Chondrocyte (in vitro differentiated cells): ENCODE data around the gene DACT3. TPM values are rescaled to one million over a fixed set of nuclear protein-coding genes. Genes with fewer than 3 reads are reported as not detected.

Experiments
- DNase-seq: peaks from one replicate; pipeline ENCODE4 v3.0.0; 2021; ENCODE audit warnings: mixed read lengths, low spot score
- H3K27ac Mint-ChIP-seq: one replicate; pipeline ENCODE4 v1.8.0; 2021; ENCODE audit warnings: mild to moderate bottlenecking, moderate library complexity, mixed read lengths; ENCODE audit not compliant: unreplicated experiment
- H3K27me3 Mint-ChIP-seq: 2 replicates; pipeline ENCODE4 v1.8.0; 2021; ENCODE audit warnings: low read depth, mixed read lengths
- H3K36me3 Mint-ChIP-seq: 2 replicates; pipeline ENCODE4 v1.8.0; 2021; ENCODE audit warnings: low read depth, mixed read lengths
- H3K4me1 Mint-ChIP-seq: 2 replicates; pipeline ENCODE4 v1.8.0; 2021; ENCODE audit warnings: low read depth, mild to moderate bottlenecking, mixed read lengths
- H3K4me3 Mint-ChIP-seq: one replicate; pipeline ENCODE4 v1.8.0; 2021; ENCODE audit warnings: mild to moderate bottlenecking, moderate library complexity, mixed read lengths; ENCODE audit not compliant: unreplicated experiment
- H3K9me3 Mint-ChIP-seq: 2 replicates; pipeline ENCODE4 v1.8.0; 2021; ENCODE audit warnings: low read depth, mixed read lengths
- CTCF ChIP-seq: fragments of 200-600 bp; sonication (generic); IDR thresholded peaks from 2 replicates; pipeline ENCODE4 v1.5.0; 2021; ENCODE audit warnings: antibody characterized with exemption, mild to moderate bottlenecking, moderate library complexity
- total RNA-seq: library from RNA; stranded (reverse); gene quantifications from 3 replicates; pipeline ENCODE4 v1.2.1, GENCODE V29; 2021

Gene DACT3
- total RNA-seq, 1 donor from 2014 or later, result 18.5 TPM

- H3K4me3 Mint-ChIP-seq, result no peak overlapping the region
- H3K27ac Mint-ChIP-seq, result no peak overlapping the region
- H3K4me1 Mint-ChIP-seq, result peaks cover 6% of the 10 kb centered on the region
- DNase-seq, result no peak
- no peaks in the 10 kb centered on the region for H3K9me3 Mint-ChIP-seq
- H3K36me3 Mint-ChIP-seq, result peaks cover 51% of the 10 kb centered on the region
- no peaks in the 10 kb centered on the region for H3K27me3 Mint-ChIP-seq
- TF ChIP-seq CTCF, result no peak
Observed at GRCh38 chr19:46692918-46693722, 32.1 kb upstream of the DACT3 start.

- Mint-ChIP-seq H3K4me1 (no peaks in the 10 kb centered on the region), H3K36me3 (peaks cover 55% of the 10 kb centered on the region), H3K4me3 (no peak overlapping the region), H3K9me3 (no peaks in the 10 kb centered on the region), H3K27me3 (no peaks in the 10 kb centered on the region), H3K27ac (no peak overlapping the region)
- DNase-seq, result no peak
- TF ChIP-seq CTCF, result no peak
Observed at GRCh38 chr19:46691948-46692347, 31.0 kb upstream of the DACT3 start.

DNA sequence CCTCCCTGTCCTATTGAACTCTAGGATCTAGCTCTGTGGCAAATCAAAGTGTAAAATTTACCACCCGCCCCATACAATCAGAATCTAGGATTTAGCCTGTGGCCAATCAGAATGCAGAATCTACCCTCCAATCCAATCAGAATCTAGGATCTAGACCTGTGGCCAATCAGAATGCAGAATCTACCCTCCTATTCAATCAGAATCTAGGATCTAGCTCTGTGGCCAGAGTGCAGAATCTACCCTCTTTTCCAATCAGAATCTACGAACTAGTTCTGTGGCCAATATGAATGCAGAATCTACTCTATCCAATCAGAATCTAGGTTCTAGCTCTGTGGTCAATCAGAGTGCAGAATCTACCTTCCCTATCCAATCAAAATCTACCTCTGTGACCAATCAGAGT, 30.1 kb upstream of the DACT3 start:
- H3K4me1 Mint-ChIP-seq, result no peaks in the 10 kb centered on the region
- H3K36me3 Mint-ChIP-seq, result peaks cover 52% of the 10 kb centered on the region
- no peak for DNase-seq
- no peaks in the 10 kb centered on the region for H3K27me3 Mint-ChIP-seq
- H3K4me3 Mint-ChIP-seq, result no peak overlapping the region
- H3K27ac Mint-ChIP-seq, result no peak overlapping the region
- TF ChIP-seq CTCF, result no peak
- no peaks in the 10 kb centered on the region for H3K9me3 Mint-ChIP-seq

DNA sequence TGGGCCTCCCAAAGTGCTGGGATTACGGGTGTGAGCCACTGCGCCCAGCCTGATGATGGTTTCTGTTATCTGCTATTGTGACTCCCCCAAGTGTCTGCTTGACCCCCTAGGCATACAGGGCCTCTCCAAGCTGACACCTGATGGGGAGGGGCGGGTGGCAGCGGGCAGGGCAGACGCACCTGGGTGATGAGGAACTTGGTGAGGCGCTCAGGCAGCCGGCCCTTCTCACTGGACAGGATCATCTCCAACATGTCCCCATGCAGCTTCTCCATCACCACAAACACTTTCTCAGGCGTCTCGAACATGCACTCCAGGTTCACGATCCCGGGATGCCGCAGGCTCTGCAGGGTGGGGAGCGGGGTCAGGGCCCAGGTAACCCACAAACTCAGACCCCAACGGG, 28.4 kb upstream of the DACT3 start:
- no peak overlapping the region for H3K4me3 Mint-ChIP-seq
- no peak for TF ChIP-seq CTCF
- H3K36me3 Mint-ChIP-seq, result peaks cover 50% of the 10 kb centered on the region
- no peaks in the 10 kb centered on the region for H3K4me1 Mint-ChIP-seq
- DNase-seq, result no peak
- H3K9me3 Mint-ChIP-seq, result no peaks in the 10 kb centered on the region
- no peak overlapping the region for H3K27ac Mint-ChIP-seq
- H3K27me3 Mint-ChIP-seq, result no peaks in the 10 kb centered on the region

DNA sequence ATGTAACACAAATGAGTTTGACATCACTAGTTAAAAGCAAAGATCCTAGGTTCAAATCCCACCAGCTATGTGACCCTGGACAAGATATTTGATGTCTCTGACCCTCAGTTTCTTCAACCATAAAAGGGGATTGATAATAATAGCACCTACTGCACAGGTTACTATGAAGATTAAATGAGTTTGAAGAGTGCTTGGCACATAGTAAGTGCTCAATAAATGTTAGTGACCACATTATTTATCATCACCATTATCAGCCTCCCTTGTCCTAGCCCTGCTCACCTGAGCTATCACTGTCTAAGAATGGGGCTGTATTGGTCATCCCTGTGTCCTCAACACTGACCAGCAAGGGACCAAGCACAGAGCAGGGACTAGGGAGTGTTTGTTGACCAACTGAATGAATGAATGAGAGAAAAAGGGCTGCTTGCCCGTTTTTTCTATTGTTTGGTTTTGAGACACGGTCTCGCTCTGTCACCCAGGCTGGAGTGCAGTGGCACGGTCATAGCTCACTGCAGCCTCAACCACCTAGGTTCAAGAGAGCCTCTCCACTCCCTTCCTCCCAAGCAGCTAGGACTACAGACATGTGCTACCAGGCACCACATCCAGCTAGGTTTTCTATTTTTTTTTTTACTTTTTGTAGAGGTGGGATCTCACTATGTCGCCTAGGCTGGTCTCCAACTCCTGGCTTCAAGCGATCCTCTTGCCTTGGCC, 26.6 kb upstream of the DACT3 start:
- Mint-ChIP-seq H3K27ac (no peak overlapping the region), H3K4me3 (no peak overlapping the region), H3K36me3 (peaks cover 45% of the 10 kb centered on the region), H3K27me3 (no peaks in the 10 kb centered on the region), H3K9me3 (no peaks in the 10 kb centered on the region), H3K4me1 (no peaks in the 10 kb centered on the region)
- DNase-seq, result no peak
- no peak for TF ChIP-seq CTCF
